NB4 (cell line): ENCODE measurements around the gene MRPL43.
A peak's percentile ranks its signal among the peaks of the same experiment; 100 is the strongest.

Experiments used
- DNase-seq: peaks from one replicate; pipeline ENCODE4 v3.0.0; 2010; ENCODE audit warnings: low read depth
- H3K4me3 ChIP-seq: one replicate; pipeline ENCODE4 v1.5.1; 2011; ENCODE audit warnings: mild to moderate bottlenecking, low read depth, low read length, moderate library complexity
- MYC ChIP-seq: IDR thresholded peaks from 2 replicates; pipeline ENCODE4 v1.6.1; 2011; ENCODE audit warnings: low read depth, low read length
- POLR2A ChIP-seq: IDR thresholded peaks from 2 replicates; pipeline ENCODE4 v1.6.1; 2011; ENCODE audit warnings: mild to moderate bottlenecking; ENCODE audit not compliant: insufficient read length; ENCODE audit errors: extremely low read depth
- TF ChIP-seq, protein P1 (sequence below): IDR thresholded peaks from one replicate; pipeline ENCODE4 v1.5.1; 2012; ENCODE audit warnings: low read depth, low read length
- TF ChIP-seq, protein P2 (sequence below): IDR thresholded peaks from 2 replicates; pipeline ENCODE4 v1.6.1; 2011; ENCODE audit warnings: low read depth, low read length

Gene MRPL43

DNA sequence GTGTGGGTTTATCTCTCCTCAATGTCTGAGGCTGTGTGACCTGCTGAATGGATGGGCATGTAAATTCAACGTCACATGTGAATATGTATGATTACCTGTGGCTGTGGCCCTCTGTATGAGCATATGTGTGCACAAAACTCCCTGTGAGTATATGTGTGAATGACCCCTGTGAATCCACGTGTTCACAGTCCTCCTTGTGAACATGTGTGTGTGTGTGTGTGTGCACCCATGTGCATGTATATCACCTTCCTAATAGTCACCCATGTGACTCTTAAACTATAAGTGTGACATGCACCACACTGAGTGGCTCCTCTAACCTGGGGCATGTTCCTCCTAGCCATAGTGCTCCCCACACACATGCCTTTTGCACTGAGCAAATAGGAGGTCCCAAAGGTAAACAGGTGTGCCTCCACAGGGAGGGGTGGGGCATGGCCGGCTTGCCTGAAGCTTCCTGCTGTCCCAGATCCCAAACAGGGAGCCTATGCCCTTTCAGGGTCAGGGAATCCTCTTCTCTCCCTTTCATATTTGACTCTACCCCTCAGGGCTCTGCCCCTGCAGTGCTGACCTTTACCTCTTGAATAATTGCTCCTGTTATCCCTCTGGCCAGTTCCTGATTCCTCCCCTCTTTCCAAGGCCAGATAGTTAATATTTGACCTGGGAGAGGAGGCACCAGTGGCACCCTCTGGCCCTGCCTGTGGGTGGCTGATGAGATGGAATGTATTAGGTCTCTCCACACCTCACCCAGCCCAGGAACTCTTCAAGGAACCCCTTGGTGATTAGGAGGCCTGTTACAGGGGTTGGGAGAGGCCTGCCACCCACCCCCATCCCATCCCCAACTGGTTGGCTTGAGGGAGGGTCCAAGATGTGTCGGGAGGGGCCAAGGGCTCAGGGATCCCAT, 16.1 kb downstream of the MRPL43 start:
- H3K4me3 ChIP-seq = no peak overlapping the region
- TF ChIP-seq POLR2A (no peak), MYC (no peak)
- TF ChIP-seq, protein P1, sequence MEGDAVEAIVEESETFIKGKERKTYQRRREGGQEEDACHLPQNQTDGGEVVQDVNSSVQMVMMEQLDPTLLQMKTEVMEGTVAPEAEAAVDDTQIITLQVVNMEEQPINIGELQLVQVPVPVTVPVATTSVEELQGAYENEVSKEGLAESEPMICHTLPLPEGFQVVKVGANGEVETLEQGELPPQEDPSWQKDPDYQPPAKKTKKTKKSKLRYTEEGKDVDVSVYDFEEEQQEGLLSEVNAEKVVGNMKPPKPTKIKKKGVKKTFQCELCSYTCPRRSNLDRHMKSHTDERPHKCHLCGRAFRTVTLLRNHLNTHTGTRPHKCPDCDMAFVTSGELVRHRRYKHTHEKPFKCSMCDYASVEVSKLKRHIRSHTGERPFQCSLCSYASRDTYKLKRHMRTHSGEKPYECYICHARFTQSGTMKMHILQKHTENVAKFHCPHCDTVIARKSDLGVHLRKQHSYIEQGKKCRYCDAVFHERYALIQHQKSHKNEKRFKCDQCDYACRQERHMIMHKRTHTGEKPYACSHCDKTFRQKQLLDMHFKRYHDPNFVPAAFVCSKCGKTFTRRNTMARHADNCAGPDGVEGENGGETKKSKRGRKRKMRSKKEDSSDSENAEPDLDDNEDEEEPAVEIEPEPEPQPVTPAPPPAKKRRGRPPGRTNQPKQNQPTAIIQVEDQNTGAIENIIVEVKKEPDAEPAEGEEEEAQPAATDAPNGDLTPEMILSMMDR = no peak
- TF ChIP-seq, protein P2, sequence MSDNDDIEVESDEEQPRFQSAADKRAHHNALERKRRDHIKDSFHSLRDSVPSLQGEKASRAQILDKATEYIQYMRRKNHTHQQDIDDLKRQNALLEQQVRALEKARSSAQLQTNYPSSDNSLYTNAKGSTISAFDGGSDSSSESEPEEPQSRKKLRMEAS = no peak
- no peak for DNase-seq

DNA sequence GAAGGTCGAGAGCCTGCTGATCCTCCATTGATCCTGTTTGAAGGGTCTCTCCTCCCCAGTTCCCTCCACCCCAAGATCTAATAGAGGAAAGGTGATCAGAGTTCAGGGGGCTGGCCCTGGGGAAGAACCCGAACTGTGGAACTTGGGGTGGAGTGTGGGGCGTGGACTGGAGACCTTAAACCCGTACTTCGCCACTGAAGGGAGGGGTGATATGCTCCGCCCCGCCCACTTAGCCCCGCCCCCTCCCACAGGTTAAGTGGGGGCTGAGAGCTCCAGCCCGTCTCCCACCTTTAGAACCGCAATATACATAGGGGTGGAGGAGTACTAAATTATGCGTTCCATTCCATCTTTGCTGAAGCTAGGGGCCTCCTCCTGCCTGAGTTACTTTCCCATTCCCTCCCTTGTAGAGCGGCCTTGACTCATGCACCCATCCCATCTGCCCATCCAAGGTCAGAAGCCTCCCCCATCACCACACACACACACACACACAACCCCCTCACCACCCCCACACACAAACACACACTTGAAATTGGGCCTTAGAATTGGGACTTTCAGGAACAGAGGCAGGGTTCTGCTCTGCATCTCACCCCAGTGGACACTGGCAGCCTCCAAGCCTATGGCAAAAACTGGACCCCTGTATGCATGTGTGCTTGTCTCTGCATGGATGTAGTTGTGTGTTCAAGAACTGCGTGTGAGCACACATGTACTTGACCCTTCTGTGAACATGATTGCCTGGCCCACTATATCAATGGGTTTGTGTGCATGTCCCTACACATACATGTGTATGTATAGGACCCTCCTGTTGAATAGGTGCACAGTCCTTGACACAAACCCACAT, 17.0 kb downstream of the MRPL43 start:
- DNase-seq = no peak
- no peak overlapping the region for H3K4me3 ChIP-seq

DNA sequence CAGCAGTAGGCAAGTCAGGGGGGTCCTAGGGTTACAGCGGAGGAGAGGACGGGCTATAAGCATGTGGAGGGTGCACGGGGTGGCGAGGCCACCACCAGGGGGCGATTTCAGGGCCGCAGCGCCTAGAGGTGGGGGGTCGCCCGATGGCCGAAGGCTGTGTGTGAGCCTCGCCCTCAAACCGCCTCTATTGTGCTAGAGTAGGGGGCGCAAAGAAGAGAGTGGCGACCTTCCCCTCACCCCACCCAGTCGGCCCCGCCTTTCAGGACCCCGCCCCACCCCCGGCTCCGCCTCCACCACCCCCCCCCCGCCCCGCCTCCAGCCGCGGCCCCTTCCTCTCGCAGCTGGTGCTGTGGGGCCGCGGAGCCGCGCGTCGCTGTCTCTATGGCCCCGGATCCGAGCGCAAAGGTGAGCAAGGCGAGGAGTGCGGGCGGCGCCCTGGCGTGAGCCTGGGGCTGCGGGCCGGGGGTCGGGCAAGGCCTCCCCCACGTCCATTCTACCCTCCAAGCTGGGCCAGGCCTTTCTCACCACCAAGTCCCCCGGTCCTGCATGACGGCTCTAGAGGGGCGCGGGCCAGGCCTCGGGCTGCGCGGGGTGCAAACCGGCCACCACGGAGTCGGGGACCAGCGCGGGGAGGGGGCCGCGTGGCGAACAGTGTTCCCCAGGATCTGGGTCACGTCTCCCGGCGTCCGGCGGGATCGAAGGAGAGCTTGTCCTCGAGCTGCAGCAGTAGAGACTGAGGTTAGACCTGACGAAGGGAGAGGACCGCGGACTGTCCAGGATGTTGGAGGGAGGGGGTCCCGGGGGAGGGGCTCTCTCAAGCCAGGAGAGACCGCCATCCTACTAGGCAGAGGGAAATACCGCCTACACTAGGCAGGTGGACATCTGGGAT, 17.9 kb downstream of the MRPL43 start, which contains the start of gene SEMA4G:
Gene SEMA4G, plus strand, starts transcription at position 318 of the 889 bp plus-strand sequence. CDS start 3,409 bp downstream, outside the sequence.
- H3K4me3 ChIP-seq = no peak within 1 kb of the TSS
- peak; percentile 57 for DNase-seq
- no peak for TF ChIP-seq POLR2A
- TF ChIP-seq, protein P1 = peak; percentile 50

More for the DNA sequence above, 17.0 kb downstream of the MRPL43 start:
- TF ChIP-seq, protein P1 = no peak
- TF ChIP-seq POLR2A (no peak), MYC (no peak)
- TF ChIP-seq, protein P2 = no peak

DNA sequence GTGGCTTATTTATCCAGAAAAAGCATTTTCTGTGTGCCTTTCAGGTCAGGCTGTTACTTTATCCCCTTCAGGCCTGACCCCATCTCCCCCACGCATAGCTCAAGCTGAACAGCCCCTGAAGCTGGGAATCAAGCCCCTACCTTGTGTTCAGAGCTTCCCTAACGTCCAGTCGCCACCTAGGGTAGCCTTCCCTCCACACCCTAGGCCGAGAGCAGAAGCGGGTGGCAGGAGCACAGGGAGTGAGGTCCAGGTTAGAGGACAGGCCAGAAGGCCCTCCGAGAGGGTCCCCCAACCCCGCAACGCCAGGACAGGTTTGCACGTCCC, 18.5 kb downstream of the MRPL43 start:
- DNase-seq = no peak
- no peak overlapping the region for H3K4me3 ChIP-seq
- TF ChIP-seq MYC (no peak), POLR2A (no peak)
- TF ChIP-seq, protein P1 = no peak
- TF ChIP-seq, protein P2 = no peak

DNA sequence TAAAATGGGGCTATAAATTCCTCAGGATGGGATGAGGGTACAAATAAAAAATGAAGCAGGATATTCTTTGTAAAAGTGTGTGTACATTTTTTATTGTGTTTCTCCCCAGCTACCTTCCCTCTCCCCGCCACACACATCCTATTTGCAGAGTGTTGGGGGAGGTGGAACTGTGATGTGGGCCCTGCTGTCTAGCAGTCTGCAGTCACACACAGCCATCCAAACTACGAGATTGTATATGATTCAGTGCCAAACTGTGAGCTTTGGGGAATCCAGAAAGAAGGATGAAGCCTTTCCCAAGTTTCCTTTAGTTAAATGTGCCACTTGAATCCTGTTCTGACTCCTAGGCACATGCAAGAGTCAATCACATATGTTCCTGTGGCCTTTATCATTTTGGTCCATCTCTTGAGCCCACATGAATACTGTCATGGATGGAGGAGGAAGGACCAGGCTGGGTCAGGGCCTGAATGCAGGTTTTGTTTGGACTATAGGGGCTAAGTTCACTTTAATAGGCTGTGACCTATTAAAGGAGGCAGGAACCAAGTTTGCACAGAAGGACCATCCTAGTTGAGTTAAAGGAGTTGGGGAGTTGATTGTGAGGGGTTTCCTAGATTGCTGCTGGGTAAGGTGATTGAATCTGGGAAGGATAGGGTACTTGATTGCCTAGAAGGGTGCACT, 19.1 kb downstream of the MRPL43 start:
- H3K4me3 ChIP-seq = no peak overlapping the region
- DNase-seq = no peak
- TF ChIP-seq POLR2A (no peak), MYC (no peak)
- TF ChIP-seq, protein P2 = no peak
- TF ChIP-seq, protein P1 = no peak
